ENCODE data around the gene DPP4.

Gene DPP4

GRCh38 chr2:162086904-162087303 is 12.9 kb upstream of the DPP4 start:
- no peak for ATAC-seq
- TF ChIP-seq ARNTL (CRISPR knock-in tag; IDR thresholded peaks at IDR 0.05; ENCODE audit: borderline replicate concordance, low read depth) (no peak), RARB (CRISPR knock-in tag; IDR thresholded peaks at IDR 0.05) (no peak), CSDC2 (CRISPR knock-in tag; IDR thresholded peaks at IDR 0.05) (no peak), CREB5 (CRISPR knock-in tag; IDR thresholded peaks at IDR 0.05; ENCODE audit: low read depth) (no peak), GLIS3 (CRISPR knock-in tag; IDR thresholded peaks at IDR 0.05) (no peak), TOX (CRISPR knock-in tag; IDR thresholded peaks at IDR 0.05; ENCODE audit: borderline replicate concordance) (no peak), ZNF565 (CRISPR knock-in tag; conservative IDR thresholded peaks at IDR 0.05; ENCODE audit: low read depth) (no peak), BACH2 (CRISPR knock-in tag; IDR thresholded peaks at IDR 0.05; ENCODE audit: borderline replicate concordance) (no peak), TSHZ2 (CRISPR knock-in tag; IDR thresholded peaks at IDR 0.05) (no peak), ESRRG (CRISPR knock-in tag; IDR thresholded peaks at IDR 0.05) (no peak), CSRNP3 (CRISPR knock-in tag; IDR thresholded peaks at IDR 0.05) (no peak), PPARA (CRISPR knock-in tag; IDR thresholded peaks at IDR 0.05; ENCODE audit: borderline replicate concordance) (no peak), TCF4 (CRISPR knock-in tag; IDR thresholded peaks at IDR 0.05; ENCODE audit: borderline replicate concordance) (no peak), ISL1 (CRISPR knock-in tag; IDR thresholded peaks at IDR 0.05) (no peak), ZC3H10 (CRISPR knock-in tag; IDR thresholded peaks at IDR 0.05) (no peak), ZNF70 (CRISPR knock-in tag; IDR thresholded peaks at IDR 0.05) (no peak), ZFP3 (CRISPR knock-in tag; IDR thresholded peaks at IDR 0.05) (no peak), POU6F1 (CRISPR knock-in tag; IDR thresholded peaks at IDR 0.05; ENCODE audit: borderline replicate concordance, low read depth) (no peak), SNAI2 (CRISPR knock-in tag; IDR thresholded peaks at IDR 0.05) (no peak)

- peak; percentile 88 for ATAC-seq
- TF ChIP-seq POU6F1 (CRISPR knock-in tag; IDR thresholded peaks at IDR 0.05; ENCODE audit: borderline replicate concordance, low read depth) (no peak), ZFP30 (CRISPR knock-in tag; IDR thresholded peaks at IDR 0.05) (no peak), ZNF8 (CRISPR knock-in tag; IDR thresholded peaks at IDR 0.05) (no peak), SNAI2 (CRISPR knock-in tag; IDR thresholded peaks at IDR 0.05) (no peak), TOX (CRISPR knock-in tag; IDR thresholded peaks at IDR 0.05; ENCODE audit: borderline replicate concordance) (no peak), TCF4 (CRISPR knock-in tag; IDR thresholded peaks at IDR 0.05; ENCODE audit: borderline replicate concordance) (no peak), PPARA (CRISPR knock-in tag; IDR thresholded peaks at IDR 0.05; ENCODE audit: borderline replicate concordance) (no peak), GLIS3 (CRISPR knock-in tag; IDR thresholded peaks at IDR 0.05) (no peak), ZNF565 (CRISPR knock-in tag; conservative IDR thresholded peaks at IDR 0.05; ENCODE audit: low read depth) (no peak), CSRNP3 (CRISPR knock-in tag; IDR thresholded peaks at IDR 0.05) (no peak), ZNF70 (CRISPR knock-in tag; IDR thresholded peaks at IDR 0.05) (no peak), ARNTL (CRISPR knock-in tag; IDR thresholded peaks at IDR 0.05; ENCODE audit: borderline replicate concordance, low read depth) (no peak), ZC3H10 (CRISPR knock-in tag; IDR thresholded peaks at IDR 0.05) (no peak)
These were observed 11.3 kb upstream of the DPP4 start for GRCh38 chr2:162085090-162085891.
